Left ventricle myocardium inferior (tissue), 1 donor: ENCODE data around the gene KCNJ15. TPM values are rescaled to one million over a fixed set of nuclear protein-coding genes. Genes with fewer than 3 reads are reported as not detected.

Source experiments
- DNase-seq: peaks from one replicate; pipeline ENCODE4 v3.0.0-alpha.2; 2020
- H3K27ac ChIP-seq: fragments of 200-600 bp; replicated peaks from 2 replicates; pipeline ENCODE4 v1.8.0; 2021
- H3K27me3 ChIP-seq: fragments of 200-600 bp; 2 replicates; pipeline ENCODE4 v1.8.0; 2021; ENCODE audit warnings: low read depth
- H3K36me3 ChIP-seq: fragments of 200-600 bp; 2 replicates; pipeline ENCODE4 v1.8.0; 2021
- H3K4me1 ChIP-seq: fragments of 200-600 bp; 2 replicates; pipeline ENCODE4 v1.8.0; 2021
- H3K4me3 ChIP-seq: fragments of 200-600 bp; 2 replicates; pipeline ENCODE4 v1.8.0; 2021; ENCODE audit warnings: mild to moderate bottlenecking, moderate library complexity
- H3K9me3 ChIP-seq: fragments of 200-600 bp; replicated peaks from 2 replicates; pipeline ENCODE4 v1.8.0; 2021
- CTCF ChIP-seq: fragments of 200-600 bp; IDR thresholded peaks from 2 replicates; pipeline ENCODE4 v1.8.0; 2021; ENCODE audit warnings: antibody characterized with exemption, mild to moderate bottlenecking, borderline replicate concordance
- intact Hi-C: fragments of 100-400 bp; cut with micrococcal nuclease; formaldehyde crosslinking; loops from one replicate; pipeline ENCODE4 v1.11.0; 2022
- total RNA-seq: library from RNA; stranded (reverse); fragmentation: NEBNext Ultra II Directional; extraction: Animal tissue kit (Norgen Biotek cat#: 25700); gene quantifications from one replicate; pipeline ENCODE4 v1.2.1, GENCODE V29; 2021
- donor health status: DM: no; HTN: yes; CAD: no; lungs with severe emphysema.

The KCNJ15 gene
- total RNA-seq, 1 donor from 2014 or later = 0.30 TPM

DNA sequence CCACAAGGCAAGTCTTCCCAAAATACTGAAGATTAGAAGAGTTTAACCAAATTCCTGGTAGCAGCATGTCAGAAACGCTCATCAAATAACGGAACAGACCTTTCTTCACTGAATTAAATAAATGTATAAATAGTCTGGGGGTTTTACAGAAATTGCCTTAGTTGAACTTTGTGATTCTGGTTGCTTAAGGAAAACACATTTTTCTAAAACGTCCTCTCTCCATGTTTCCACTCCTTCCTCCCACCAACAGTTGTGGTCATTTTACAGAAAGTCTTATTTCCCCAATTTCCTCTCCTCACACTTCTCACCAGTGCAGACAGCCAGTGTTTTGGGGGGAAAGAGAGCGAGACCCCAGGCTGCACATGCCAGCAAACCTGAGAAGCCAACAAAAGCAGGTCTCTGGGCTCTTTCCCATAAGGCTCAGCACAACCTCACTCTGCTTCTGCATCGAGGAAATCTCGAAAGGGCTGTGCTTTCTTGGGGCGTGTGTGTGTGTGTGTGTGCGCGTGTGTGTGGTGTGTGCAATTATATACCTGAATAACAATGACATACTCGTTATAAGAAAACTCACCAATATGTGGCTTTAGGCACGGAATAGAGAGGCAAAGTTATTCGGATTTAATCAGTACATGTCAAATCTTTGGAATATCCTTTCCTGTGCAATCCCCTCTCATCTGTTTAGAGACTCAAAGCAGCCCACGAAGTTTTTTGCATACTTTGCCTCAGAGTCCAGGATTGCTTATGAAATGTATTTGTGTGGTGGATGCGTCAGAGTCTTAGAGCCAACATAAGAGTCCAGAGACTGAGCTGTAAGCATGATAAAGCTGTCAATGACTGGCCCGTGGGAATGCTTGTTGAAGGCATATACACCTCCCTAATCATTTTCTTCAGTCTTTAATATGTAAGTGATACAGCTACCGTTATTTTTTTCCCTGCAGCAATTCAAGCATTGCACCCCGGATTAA is 2.0 kb downstream of the KCNJ15 start:
- TF ChIP-seq CTCF = no peak
- Histone ChIP-seq H3K4me1 (no peaks in the 10 kb centered on the region), H3K9me3 (no peaks in the 10 kb centered on the region), H3K4me3 (no peak overlapping the region), H3K27ac (no peak overlapping the region), H3K36me3 (no peaks in the 10 kb centered on the region), H3K27me3 (peaks cover 21% of the 10 kb centered on the region)
- intact Hi-C loops = no loop called here
- DNase-seq = no peak

GRCh38 chr21:38259665-38260064 is 2.9 kb downstream of the KCNJ15 start:
- no peak for DNase-seq
- Histone ChIP-seq H3K27ac (no peak overlapping the region), H3K4me3 (no peak overlapping the region), H3K36me3 (no peaks in the 10 kb centered on the region), H3K27me3 (peaks cover 21% of the 10 kb centered on the region), H3K4me1 (no peaks in the 10 kb centered on the region), H3K9me3 (no peaks in the 10 kb centered on the region)
- intact Hi-C loops = no loop called here
- TF ChIP-seq CTCF = no peak

- H3K4me3 ChIP-seq = no peak overlapping the region
- H3K4me1 ChIP-seq = no peaks in the 10 kb centered on the region
- intact Hi-C loops = no loop called here
- DNase-seq = no peak
- H3K27me3 ChIP-seq = peaks cover 17% of the 10 kb centered on the region
- no peaks in the 10 kb centered on the region for H3K36me3 ChIP-seq
- H3K9me3 ChIP-seq = no peaks in the 10 kb centered on the region
- TF ChIP-seq CTCF = no peak
- no peak overlapping the region for H3K27ac ChIP-seq
These were observed 3.6 kb downstream of the KCNJ15 start for GRCh38 chr21:38260426-38260825.

DNA sequence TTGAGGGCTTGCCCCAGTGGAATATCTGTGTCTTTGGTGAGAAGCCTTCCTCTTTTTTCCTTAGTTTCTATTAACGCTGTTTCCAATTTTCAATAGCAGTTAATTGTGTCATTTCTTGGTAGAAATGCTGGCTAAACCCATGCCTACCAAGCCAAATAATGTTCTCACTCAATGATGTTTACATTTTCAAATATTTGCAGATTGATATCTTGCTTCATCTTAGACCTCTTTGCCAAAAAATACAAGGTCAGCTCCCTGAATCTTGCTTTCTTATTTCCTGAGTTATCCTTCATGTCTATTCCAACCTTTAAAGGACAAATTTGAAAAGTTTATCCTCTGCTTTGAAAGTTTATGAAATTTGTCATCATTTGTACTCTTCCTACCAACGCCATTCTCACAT is 5.1 kb downstream of the KCNJ15 start:
- Histone ChIP-seq H3K36me3 (no peaks in the 10 kb centered on the region), H3K27ac (no peak overlapping the region), H3K9me3 (no peaks in the 10 kb centered on the region), H3K4me1 (no peaks in the 10 kb centered on the region), H3K4me3 (no peak overlapping the region), H3K27me3 (peaks cover 11% of the 10 kb centered on the region)
- no peak for TF ChIP-seq CTCF
- no peak for DNase-seq
- intact Hi-C loops = no loop called here

GRCh38 chr21:38263493-38263892 is 6.7 kb downstream of the KCNJ15 start:
- H3K4me3 ChIP-seq = no peak overlapping the region
- no peaks in the 10 kb centered on the region for H3K4me1 ChIP-seq
- no peak for TF ChIP-seq CTCF
- DNase-seq = no peak
- H3K9me3 ChIP-seq = no peaks in the 10 kb centered on the region
- intact Hi-C loops = no loop called here
- H3K27ac ChIP-seq = no peak overlapping the region
- H3K36me3 ChIP-seq = no peaks in the 10 kb centered on the region
- peaks cover 3% of the 10 kb centered on the region for H3K27me3 ChIP-seq
